ENCODE results near the gene ANKRD40.

- TF ChIP-seq CTCF (IDR thresholded peaks at IDR 0.05) (no peak), POLR2A (IDR thresholded peaks at IDR 0.05) (no peak)
Measured at GRCh38 chr17:50682441-50682840, 25.3 kb downstream of the ANKRD40 start.
